ENCODE results near the gene C4BPA.

C4BPA gene

GRCh38 chr1:207128336-207128921 is 24.4 kb downstream of the C4BPA start:
- DNase-seq = no peak

- DNase-seq = no peak
Observed at GRCh38 chr1:207129053-207129452, 25.0 kb downstream of the C4BPA start.

GRCh38 chr1:207130252-207131036 is 26.4 kb downstream of the C4BPA start:
- DNase-seq = no peak

GRCh38 chr1:207131163-207131562 is 27.1 kb downstream of the C4BPA start:
- no peak for DNase-seq

GRCh38 chr1:207134581-207134980 is 30.5 kb downstream of the C4BPA start:
- DNase-seq = no peak

- DNase-seq = no peak
Observed at GRCh38 chr1:207139616-207140015, 35.6 kb downstream of the C4BPA start.

GRCh38 chr1:207140536-207140935 is 36.5 kb downstream of the C4BPA start:
- DNase-seq = peak; percentile 32

GRCh38 chr1:207145401-207146058 is 41.5 kb downstream of the C4BPA start:
- no peak for DNase-seq

GRCh38 chr1:207151920-207152319 is 47.9 kb downstream of the C4BPA start:
- no peak for DNase-seq

GRCh38 chr1:207152792-207153468 is 48.9 kb downstream of the C4BPA start:
- peak; percentile 34 for DNase-seq

GRCh38 chr1:207155028-207155427 is 51.0 kb downstream of the C4BPA start:
- DNase-seq = no peak

- DNase-seq = no peak
Observed at GRCh38 chr1:207156095-207156494, 52.1 kb downstream of the C4BPA start.

- DNase-seq = peak; percentile 9
Observed at GRCh38 chr1:207156826-207157225, 52.8 kb downstream of the C4BPA start.

GRCh38 chr1:207164086-207164485 is 60.1 kb downstream of the C4BPA start:
- no peak for DNase-seq

GRCh38 chr1:207172321-207172720 is 68.3 kb downstream of the C4BPA start:
- DNase-seq = no peak

GRCh38 chr1:207172885-207173284 is 68.9 kb downstream of the C4BPA start:
- DNase-seq = no peak

GRCh38 chr1:207173396-207173795 is 69.4 kb downstream of the C4BPA start:
- no peak for DNase-seq

GRCh38 chr1:207174913-207175312 is 70.9 kb downstream of the C4BPA start:
- no peak for DNase-seq

GRCh38 chr1:207179036-207179435 is 75.0 kb downstream of the C4BPA start:
- DNase-seq = no peak

- DNase-seq = peak; percentile 2
Observed at GRCh38 chr1:207181847-207182246, 77.8 kb downstream of the C4BPA start.

GRCh38 chr1:207186503-207186902 is 82.5 kb downstream of the C4BPA start:
- DNase-seq = peak; percentile 30

- no peak for DNase-seq
Observed at GRCh38 chr1:207188901-207189300, 84.9 kb downstream of the C4BPA start.

- no peak for DNase-seq
Observed at GRCh38 chr1:207191061-207191460, 87.0 kb downstream of the C4BPA start.

GRCh38 chr1:207191776-207192175 is 87.7 kb downstream of the C4BPA start:
- no peak for DNase-seq
